GM13976 (cell line): ENCODE measurements around the gene PTGFRN.
"Not testable (repeated sequence)": the region's sequence is repeated elsewhere in the genome, so short reads cannot be mapped to it uniquely, and the experiment has no call there.

Experiments
- DNase-seq: peaks from one replicate; pipeline ENCODE4 v3.0.0; 2012; ENCODE audit warnings: low spot score
- CTCF ChIP-seq: IDR thresholded peaks from 2 replicates; pipeline ENCODE4 v1.5.1; 2012; ENCODE audit warnings: borderline replicate concordance, mild to moderate bottlenecking; ENCODE audit not compliant: insufficient read depth; ENCODE audit errors: extremely low read depth, missing control alignments, control extremely low read depth
- in situ Hi-C: fragments of 300-500 bp; cut with MboI; formaldehyde crosslinking; loops from one replicate; pipeline ENCODE4 v1.12.0; 2022; ENCODE audit warnings: low sequenced_read_pairs, mixed read lengths, inconsistent platforms; ENCODE audit not compliant: unreplicated experiment

PTGFRN gene

GRCh38 chr1:116871779-116872146 is 38.0 kb upstream of the PTGFRN start:
- no peak for DNase-seq
- no peak for TF ChIP-seq CTCF
- in situ Hi-C loops, result no loop called here

- no peak for DNase-seq
- no peak for TF ChIP-seq CTCF
- in situ Hi-C loops, result no loop called here
These were observed 35.9 kb upstream of the PTGFRN start for GRCh38 chr1:116873680-116874271.

DNA sequence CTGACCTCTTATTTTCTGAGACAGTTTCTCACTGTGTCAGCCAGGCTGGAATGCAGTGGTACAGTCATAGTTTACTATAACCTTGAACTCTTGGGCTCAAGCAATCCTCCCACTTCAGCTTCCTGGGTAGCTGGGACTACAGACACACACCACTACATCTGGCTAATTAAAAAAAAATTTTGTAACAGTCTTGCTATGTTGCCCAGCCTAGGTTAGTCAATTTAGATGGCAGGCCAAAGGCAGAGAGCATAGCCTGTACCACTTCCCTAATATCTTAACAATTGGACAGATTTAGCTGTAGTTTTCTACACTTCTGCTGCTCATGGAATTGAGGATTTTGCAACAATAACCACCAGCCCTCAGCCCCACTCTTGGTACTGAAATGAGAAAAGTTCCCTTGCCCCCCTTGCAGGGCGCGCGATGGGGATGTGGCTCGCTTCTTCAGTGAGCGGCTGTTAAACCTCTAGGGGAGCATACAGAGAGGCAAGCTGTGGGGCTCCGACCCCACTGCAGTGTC is 34.9 kb upstream of the PTGFRN start:
- in situ Hi-C loops, result no loop called here
- no peak for DNase-seq
- no peak for TF ChIP-seq CTCF

- no peak for TF ChIP-seq CTCF
- no peak for DNase-seq
- in situ Hi-C loops, result no loop called here
These were observed 34.3 kb upstream of the PTGFRN start for GRCh38 chr1:116875391-116875790.

GRCh38 chr1:116875946-116876345 is 33.8 kb upstream of the PTGFRN start:
- in situ Hi-C loops, DNase-seq: not testable (repeated sequence)

- no peak for TF ChIP-seq CTCF
- DNase-seq, result no peak
- in situ Hi-C loops, result no loop called here
These were observed 32.4 kb upstream of the PTGFRN start for GRCh38 chr1:116877141-116877818.

GRCh38 chr1:116878804-116879477 is 30.8 kb upstream of the PTGFRN start:
- TF ChIP-seq CTCF, result no peak
- peak; percentile 44 for DNase-seq
- in situ Hi-C loops, result no loop called here
